HepG2 (cell line): ENCODE results near the gene KLHL3. TPM values are rescaled to one million over a fixed set of nuclear protein-coding genes. Genes with fewer than 3 reads are reported as not detected.

Experiments used
- FOXM1 ChIP-seq: sonication (generic); formaldehyde crosslinking; IDR thresholded peaks from 2 replicates; pipeline ENCODE4 v1.5.0; 2020; ENCODE audit warnings: missing genetic modification reagents
- GLI4 ChIP-seq: sonication (generic); formaldehyde crosslinking; IDR thresholded peaks from 2 replicates; pipeline ENCODE4 v1.5.1; 2020; ENCODE audit warnings: missing genetic modification reagents, mild to moderate bottlenecking, moderate library complexity, borderline replicate concordance
- GZF1 ChIP-seq: sonication (generic); formaldehyde crosslinking; IDR thresholded peaks from 2 replicates; pipeline ENCODE4 v1.5.1; 2020; ENCODE audit warnings: mild to moderate bottlenecking, missing genetic modification reagents
- HMGA1 ChIP-seq: sonication (generic); formaldehyde crosslinking; conservative IDR thresholded peaks from 2 replicates; pipeline ENCODE4 v1.4.0; 2020; ENCODE audit warnings: missing genetic modification reagents
- KDM3A ChIP-seq: IDR thresholded peaks from 2 replicates; pipeline ENCODE4 v1.6.1; 2018; ENCODE audit warnings: low read depth, missing compliant biosample characterization
- MTA1 ChIP-seq: sonication (generic); formaldehyde crosslinking; IDR thresholded peaks from 2 replicates; pipeline ENCODE4 v1.4.0; 2020; ENCODE audit warnings: missing genetic modification reagents, mild to moderate bottlenecking, borderline replicate concordance
- NFRKB ChIP-seq: fragments of 450-650 bp; IDR thresholded peaks from 2 replicates; pipeline ENCODE4 v1.6.1; 2017
- REXO4 ChIP-seq: sonication (generic); formaldehyde crosslinking; IDR thresholded peaks from 2 replicates; pipeline ENCODE4 v1.8.0; 2022; ENCODE audit warnings: missing genetic modification reagents, mild to moderate bottlenecking, borderline replicate concordance
- SMAD3 ChIP-seq: sonication (generic); formaldehyde crosslinking; IDR thresholded peaks from 2 replicates; pipeline ENCODE4 v1.4.0; 2020; ENCODE audit warnings: missing genetic modification reagents
- TBL1XR1 ChIP-seq: fragments of 150-350 bp; IDR thresholded peaks from 2 replicates; pipeline ENCODE4 v1.6.1; 2014; ENCODE audit warnings: borderline replicate concordance, low read length; ENCODE audit not compliant: partially characterized antibody
- TGIF2 ChIP-seq: IDR thresholded peaks from 2 replicates; pipeline ENCODE4 v1.6.1; 2016; ENCODE audit warnings: control low read depth, missing compliant biosample characterization
- ZFYVE20 ChIP-seq: sonication (generic); formaldehyde crosslinking; IDR thresholded peaks from 2 replicates; pipeline ENCODE4 v1.8.0; 2023; ENCODE audit warnings: low read depth, mild to moderate bottlenecking, moderate library complexity, missing genetic modification reagents, borderline replicate concordance
- ZNF121 ChIP-seq: sonication (generic); formaldehyde crosslinking; IDR thresholded peaks from 2 replicates; pipeline ENCODE4 v1.5.0; 2020; ENCODE audit warnings: mild to moderate bottlenecking, missing genetic modification reagents
- ZNF207 ChIP-seq: fragments of 450-650 bp; IDR thresholded peaks from 2 replicates; pipeline ENCODE4 v1.6.1; 2016; ENCODE audit warnings: antibody characterized with exemption, borderline replicate concordance
- ZNF296 ChIP-seq: sonication (generic); formaldehyde crosslinking; conservative IDR thresholded peaks from 2 replicates; pipeline ENCODE4 v1.5.0; 2020; ENCODE audit warnings: mild to moderate bottlenecking, missing genetic modification reagents
- ZNF724P ChIP-seq: sonication (generic); formaldehyde crosslinking; IDR thresholded peaks from 2 replicates; pipeline ENCODE4 v1.8.0; 2022; ENCODE audit warnings: missing genetic modification reagents, borderline replicate concordance
- ZNF75D ChIP-seq: sonication (generic); formaldehyde crosslinking; IDR thresholded peaks from 2 replicates; pipeline ENCODE4 v1.8.1; 2023; ENCODE audit warnings: missing genetic modification reagents, mild to moderate bottlenecking, borderline replicate concordance
- ZSCAN29 ChIP-seq: sonication (generic); formaldehyde crosslinking; conservative IDR thresholded peaks from 2 replicates; pipeline ENCODE4 v1.4.0; 2020; ENCODE audit warnings: mild to moderate bottlenecking, missing genetic modification reagents
- polyA plus RNA-seq, 8 experiments: library from polyadenylated mRNA; depleted of rRNA in 3 of 8; stranded (reverse) in 7 of 8; unstranded in 1 of 8; fragments of >200 nt; fragmentation: Illumina TruSeq in 4 of 8; extraction: Trizol in 4 of 8; gene quantifications; 2 replicates each; pipeline versions ENCODE4 v1.2.1 to v1.2.3, GENCODE V29; 2011 to 2016; ENCODE audit warnings: low read depth in 4 of 8, missing spikeins in 1 of 8, mixed read lengths in 1 of 8; ENCODE audit not compliant: insufficient read depth in 1 of 8
- total RNA-seq, 5 experiments: library from RNA; depleted of rRNA; stranded (reverse); fragments of >200 nt; fragmentation: Illumina TruSeq; extraction: Trizol; gene quantifications; 2 replicates each; pipeline ENCODE4 v1.2.3, GENCODE V29; 2016; ENCODE audit warnings: low read depth in 1 of 5
- TF ChIP-seq, protein P1 (sequence below): sonication (generic); formaldehyde crosslinking; IDR thresholded peaks from 2 replicates; pipeline ENCODE4 v1.4.0; 2020; ENCODE audit warnings: missing genetic modification reagents
- TF ChIP-seq, protein P2 (sequence below): sonication (generic); formaldehyde crosslinking; IDR thresholded peaks from 2 replicates; pipeline ENCODE4 v1.5.0; 2020; ENCODE audit warnings: missing genetic modification reagents
- TF ChIP-seq, protein P3 (sequence below): IDR thresholded peaks from 2 replicates; pipeline ENCODE4 v1.6.1; 2012; ENCODE audit warnings: inconsistent platforms
- TF ChIP-seq, protein P4 (sequence below): sonication (generic); formaldehyde crosslinking; IDR thresholded peaks from 2 replicates; pipeline ENCODE4 v1.4.0; 2020; ENCODE audit warnings: mild to moderate bottlenecking, missing genetic modification reagents

KLHL3 gene
- total and polyA plus RNA-seq, 2 of the 13 experiments (the other 11 are each of a cell fraction or from before 2014, with no cell fraction given) = 0.02 to 0.08 TPM

DNA sequence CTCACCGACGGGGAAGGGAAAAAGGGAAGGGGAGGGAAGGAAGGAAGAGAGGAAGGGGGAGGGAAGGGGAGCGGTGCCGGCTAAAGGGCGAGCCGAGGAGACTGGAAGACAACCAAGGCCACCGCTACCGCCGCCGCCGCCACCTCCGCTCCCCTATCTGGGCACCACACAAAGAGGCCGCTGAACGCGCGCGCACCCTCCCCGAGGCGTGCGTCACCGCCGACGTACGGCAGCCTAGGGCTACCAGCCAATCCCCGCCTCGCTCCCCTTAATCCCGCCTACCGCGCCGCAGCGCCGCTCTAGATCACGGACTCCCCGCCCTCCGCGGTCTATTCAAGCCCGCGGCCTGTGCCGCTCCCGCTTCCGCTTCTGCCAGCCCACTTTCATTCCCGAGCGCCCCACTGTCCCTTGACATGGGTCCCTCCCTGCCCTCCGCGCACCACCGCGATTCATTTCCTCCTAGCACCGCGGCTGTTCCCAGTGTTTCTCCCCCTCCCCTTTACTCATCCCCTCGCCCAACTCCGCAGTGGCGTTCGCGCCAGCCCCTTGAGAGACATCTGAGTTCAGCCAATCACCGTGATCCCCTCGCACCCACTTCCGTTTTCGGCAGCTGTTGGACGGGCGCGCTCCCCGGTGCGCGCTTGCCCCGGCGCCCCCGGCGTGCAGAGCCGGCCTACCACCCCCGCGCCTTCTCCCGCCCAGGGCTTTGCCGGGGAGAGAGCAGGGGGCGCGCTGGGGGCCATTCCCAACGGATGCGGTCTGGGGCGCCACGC lies 18.5 kb upstream of the KLHL3 start, which contains the start of gene HNRNPA0 (continued):
- TF ChIP-seq, protein P1, sequence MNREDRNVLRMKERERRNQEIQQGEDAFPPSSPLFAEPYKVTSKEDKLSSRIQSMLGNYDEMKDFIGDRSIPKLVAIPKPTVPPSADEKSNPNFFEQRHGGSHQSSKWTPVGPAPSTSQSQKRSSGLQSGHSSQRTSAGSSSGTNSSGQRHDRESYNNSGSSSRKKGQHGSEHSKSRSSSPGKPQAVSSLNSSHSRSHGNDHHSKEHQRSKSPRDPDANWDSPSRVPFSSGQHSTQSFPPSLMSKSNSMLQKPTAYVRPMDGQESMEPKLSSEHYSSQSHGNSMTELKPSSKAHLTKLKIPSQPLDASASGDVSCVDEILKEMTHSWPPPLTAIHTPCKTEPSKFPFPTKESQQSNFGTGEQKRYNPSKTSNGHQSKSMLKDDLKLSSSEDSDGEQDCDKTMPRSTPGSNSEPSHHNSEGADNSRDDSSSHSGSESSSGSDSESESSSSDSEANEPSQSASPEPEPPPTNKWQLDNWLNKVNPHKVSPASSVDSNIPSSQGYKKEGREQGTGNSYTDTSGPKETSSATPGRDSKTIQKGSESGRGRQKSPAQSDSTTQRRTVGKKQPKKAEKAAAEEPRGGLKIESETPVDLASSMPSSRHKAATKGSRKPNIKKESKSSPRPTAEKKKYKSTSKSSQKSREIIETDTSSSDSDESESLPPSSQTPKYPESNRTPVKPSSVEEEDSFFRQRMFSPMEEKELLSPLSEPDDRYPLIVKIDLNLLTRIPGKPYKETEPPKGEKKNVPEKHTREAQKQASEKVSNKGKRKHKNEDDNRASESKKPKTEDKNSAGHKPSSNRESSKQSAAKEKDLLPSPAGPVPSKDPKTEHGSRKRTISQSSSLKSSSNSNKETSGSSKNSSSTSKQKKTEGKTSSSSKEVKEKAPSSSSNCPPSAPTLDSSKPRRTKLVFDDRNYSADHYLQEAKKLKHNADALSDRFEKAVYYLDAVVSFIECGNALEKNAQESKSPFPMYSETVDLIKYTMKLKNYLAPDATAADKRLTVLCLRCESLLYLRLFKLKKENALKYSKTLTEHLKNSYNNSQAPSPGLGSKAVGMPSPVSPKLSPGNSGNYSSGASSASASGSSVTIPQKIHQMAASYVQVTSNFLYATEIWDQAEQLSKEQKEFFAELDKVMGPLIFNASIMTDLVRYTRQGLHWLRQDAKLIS (CRISPR knock-in tag) = no peak; the same call in 1 of the 2 replicates
- TF ChIP-seq ZNF121 (CRISPR knock-in tag) (0 out of 2 replicates have a peak, but pooled peaks have one; percentile 28), ZNF75D (CRISPR knock-in tag) (0 out of 2 replicates have a peak, but pooled peaks have one; percentile 52), NFRKB (no peak), FOXM1 (CRISPR knock-in tag) (no peak), ZSCAN29 (CRISPR knock-in tag) (peak; percentile 88; the same call in 1 of the 2 replicates), GZF1 (CRISPR knock-in tag) (peak; percentile 86; the same call in 1 of the 2 replicates), HMGA1 (CRISPR knock-in tag) (no peak), SMAD3 (CRISPR knock-in tag) (peak; percentile 76), TBL1XR1 (no peak), ZFYVE20 (no peak; the same call in none of the 2 replicates), GLI4 (no peak), ZNF207 (no peak), REXO4 (no peak), ZNF724P (CRISPR knock-in tag) (peak; percentile 72; the same call in 1 of the 2 replicates), MTA1 (peak; percentile 58; the same call in 1 of the 2 replicates), KDM3A (no peak), TGIF2 (CRISPR knock-in tag) (peak; percentile 43; the same call in 1 of the 2 replicates), ZNF296 (CRISPR knock-in tag) (peak; percentile 66; the same call in 1 of the 2 replicates)
- TF ChIP-seq, protein P2, sequence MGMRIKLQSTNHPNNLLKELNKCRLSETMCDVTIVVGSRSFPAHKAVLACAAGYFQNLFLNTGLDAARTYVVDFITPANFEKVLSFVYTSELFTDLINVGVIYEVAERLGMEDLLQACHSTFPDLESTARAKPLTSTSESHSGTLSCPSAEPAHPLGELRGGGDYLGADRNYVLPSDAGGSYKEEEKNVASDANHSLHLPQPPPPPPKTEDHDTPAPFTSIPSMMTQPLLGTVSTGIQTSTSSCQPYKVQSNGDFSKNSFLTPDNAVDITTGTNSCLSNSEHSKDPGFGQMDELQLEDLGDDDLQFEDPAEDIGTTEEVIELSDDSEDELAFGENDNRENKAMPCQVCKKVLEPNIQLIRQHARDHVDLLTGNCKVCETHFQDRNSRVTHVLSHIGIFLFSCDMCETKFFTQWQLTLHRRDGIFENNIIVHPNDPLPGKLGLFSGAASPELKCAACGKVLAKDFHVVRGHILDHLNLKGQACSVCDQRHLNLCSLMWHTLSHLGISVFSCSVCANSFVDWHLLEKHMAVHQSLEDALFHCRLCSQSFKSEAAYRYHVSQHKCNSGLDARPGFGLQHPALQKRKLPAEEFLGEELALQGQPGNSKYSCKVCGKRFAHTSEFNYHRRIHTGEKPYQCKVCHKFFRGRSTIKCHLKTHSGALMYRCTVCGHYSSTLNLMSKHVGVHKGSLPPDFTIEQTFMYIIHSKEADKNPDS = peak; percentile 29; the same call in 1 of the 2 replicates
- TF ChIP-seq, protein P3, sequence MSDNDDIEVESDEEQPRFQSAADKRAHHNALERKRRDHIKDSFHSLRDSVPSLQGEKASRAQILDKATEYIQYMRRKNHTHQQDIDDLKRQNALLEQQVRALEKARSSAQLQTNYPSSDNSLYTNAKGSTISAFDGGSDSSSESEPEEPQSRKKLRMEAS = peak; percentile 81; the same call in 1 of the 2 replicates
- TF ChIP-seq, protein P4, sequence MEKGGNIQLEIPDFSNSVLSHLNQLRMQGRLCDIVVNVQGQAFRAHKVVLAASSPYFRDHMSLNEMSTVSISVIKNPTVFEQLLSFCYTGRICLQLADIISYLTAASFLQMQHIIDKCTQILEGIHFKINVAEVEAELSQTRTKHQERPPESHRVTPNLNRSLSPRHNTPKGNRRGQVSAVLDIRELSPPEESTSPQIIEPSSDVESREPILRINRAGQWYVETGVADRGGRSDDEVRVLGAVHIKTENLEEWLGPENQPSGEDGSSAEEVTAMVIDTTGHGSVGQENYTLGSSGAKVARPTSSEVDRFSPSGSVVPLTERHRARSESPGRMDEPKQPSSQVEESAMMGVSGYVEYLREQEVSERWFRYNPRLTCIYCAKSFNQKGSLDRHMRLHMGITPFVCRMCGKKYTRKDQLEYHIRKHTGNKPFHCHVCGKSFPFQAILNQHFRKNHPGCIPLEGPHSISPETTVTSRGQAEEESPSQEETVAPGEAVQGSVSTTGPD (CRISPR knock-in tag) = no peak; the same call in 1 of the 2 replicates
